CD14-positive monocyte (primary cell): ENCODE results near the gene RAB3C. TPM values are rescaled to one million over a fixed set of nuclear protein-coding genes. Genes with fewer than 3 reads are reported as not detected.

Experiments used
- DNase-seq, 3 donors: peaks; one replicate each; pipeline ENCODE4 v3.0.0-alpha.2; 2011 to 2022
- H2AFZ ChIP-seq: 2 replicates; pipeline ENCODE4 v1.6.0; 2012; ENCODE audit warnings: mild to moderate bottlenecking, low read depth, low read length, inconsistent platforms; ENCODE audit not compliant: insufficient read depth, poor library complexity, severe bottlenecking
- H3K27ac ChIP-seq, 2 donors: 1 replicate in 1 of 2; 2 replicates in 1 of 2; pipeline ENCODE4 v1.5.1; 2012 to 2013; ENCODE audit warnings: low read length in 2 of 2, control low read depth in 1 of 2, inconsistent platforms in 1 of 2, low read depth in 1 of 2, mild to moderate bottlenecking in 1 of 2
- H3K27me3 ChIP-seq, 2 donors: one replicate each; pipeline versions ENCODE4 v1.6.0 to v1.6.1; 2011 to 2013; ENCODE audit warnings: low read length in 2 of 2; ENCODE audit not compliant: control insufficient read depth in 2 of 2, insufficient read depth in 2 of 2
- H3K36me3 ChIP-seq, 2 donors: replicated peaks in 1 of 2; 1 replicate in 1 of 2; 2 replicates in 1 of 2; pipeline versions ENCODE4 v1.5.1 to v1.6.1; 2012 to 2013; ENCODE audit warnings: low read length in 2 of 2, control low read depth in 1 of 2, inconsistent platforms in 1 of 2, mild to moderate bottlenecking in 1 of 2; ENCODE audit not compliant: insufficient read depth in 2 of 2, control insufficient read depth in 1 of 2
- H3K4me1 ChIP-seq, 2 donors: 1 replicate in 1 of 2; 2 replicates in 1 of 2; pipeline versions ENCODE4 v1.5.1 to v1.6.1; 2012 to 2013; ENCODE audit warnings: low read length in 2 of 2, control low read depth in 1 of 2, inconsistent platforms in 1 of 2, mild to moderate bottlenecking in 1 of 2, moderate library complexity in 1 of 2; ENCODE audit not compliant: insufficient read depth in 2 of 2, control insufficient read depth in 1 of 2
- H3K4me2 ChIP-seq: replicated peaks from 2 replicates; pipeline ENCODE3; 2012; ENCODE audit warnings: low read length, moderate library complexity, mild to moderate bottlenecking; ENCODE audit not compliant: poor library complexity, severe bottlenecking; ENCODE audit errors: extremely low read depth
- H3K4me3 ChIP-seq, 3 experiments: fragments of 200-600 bp in 1 of 3; sonication (generic) in 1 of 3; replicated peaks in 1 of 3; 1 replicate in 2 of 3; 2 replicates in 1 of 3; pipeline ENCODE4 v1.5.1; 2011 to 2013; ENCODE audit warnings: low read length in 3 of 3, mild to moderate bottlenecking in 3 of 3, control low read depth in 2 of 3, low read depth in 2 of 3, inconsistent platforms in 1 of 3, moderate library complexity in 1 of 3
- H3K79me2 ChIP-seq: 2 replicates; pipeline ENCODE4 v1.6.0; 2012; ENCODE audit warnings: mild to moderate bottlenecking, control low read depth, inconsistent platforms, low read length, moderate library complexity; ENCODE audit not compliant: insufficient read depth
- H3K9ac ChIP-seq: 2 replicates; pipeline ENCODE4 v1.6.0; 2017; ENCODE audit warnings: low read length, mild to moderate bottlenecking; ENCODE audit not compliant: insufficient read depth, poor library complexity, severe bottlenecking
- H3K9me3 ChIP-seq, 2 donors: replicated peaks in 1 of 2; 1 replicate in 1 of 2; 2 replicates in 1 of 2; pipeline versions ENCODE4 v1.5.1 to v1.6.1; 2012 to 2013; ENCODE audit warnings: low read length in 2 of 2, control low read depth in 1 of 2; ENCODE audit not compliant: control insufficient read depth in 1 of 2, insufficient read depth in 1 of 2
- H4K20me1 ChIP-seq: 2 replicates; pipeline ENCODE4 v1.6.0; 2012; ENCODE audit warnings: mild to moderate bottlenecking, low read length, control low read depth, moderate library complexity; ENCODE audit not compliant: insufficient read depth
- H3K27ac Mint-ChIP-seq, 7 donors: one replicate each; pipeline ENCODE4 v1.8.0; 2020; ENCODE audit warnings: mild to moderate bottlenecking in 7 of 7, mixed read lengths in 7 of 7, moderate library complexity in 6 of 7, inconsistent platforms in 2 of 7
- H3K27me3 Mint-ChIP-seq, 3 donors: one replicate each; pipeline ENCODE4 v1.8.0; 2021 to 2022; ENCODE audit warnings: low read depth in 3 of 3, mild to moderate bottlenecking in 3 of 3, mixed read lengths in 3 of 3, moderate library complexity in 3 of 3, inconsistent platforms in 1 of 3
- H3K36me3 Mint-ChIP-seq, 2 donors: one replicate each; pipeline ENCODE4 v1.8.0; 2020; ENCODE audit warnings: mixed read lengths in 2 of 2, inconsistent platforms in 1 of 2, mild to moderate bottlenecking in 1 of 2
- H3K4me1 Mint-ChIP-seq: one replicate; pipeline ENCODE4 v1.8.0; 2020; ENCODE audit warnings: mild to moderate bottlenecking, mixed read lengths
- H3K4me3 Mint-ChIP-seq, 2 donors: one replicate each; pipeline ENCODE4 v1.8.0; 2020; ENCODE audit warnings: mild to moderate bottlenecking in 2 of 2, mixed read lengths in 2 of 2, moderate library complexity in 1 of 2
- H3K9me3 Mint-ChIP-seq, 7 donors: one replicate each; pipeline ENCODE4 v1.8.0; 2020 to 2022; ENCODE audit warnings: mixed read lengths in 7 of 7, mild to moderate bottlenecking in 6 of 7, moderate library complexity in 6 of 7, inconsistent platforms in 2 of 7
- WGBS: methylation state at CpG from one replicate; pipeline ENCODE4 v1.1.5; 2013; ENCODE audit warnings: missing lambda C conversion rate; ENCODE audit not compliant: insufficient coverage; 5-methylcytosine and 5-hydroxymethylcytosine counted together
- intact Hi-C, 2 donors: fragments of 100-400 bp; cut with micrococcal nuclease; formaldehyde crosslinking; loops; one replicate each; pipeline versions ENCODE4 v1.15.0 to v1.15.1; 2023
- polyA plus RNA-seq, 3 donors: library from polyadenylated mRNA; depleted of rRNA in 1 of 3; unstranded in 2 of 3; stranded (reverse) in 1 of 3; fragments of 300-500 nt in 2 of 3; fragments of >200 nt in 1 of 3; fragmentation: Illumina TruSeq in 2 of 3; gene quantifications; 1 replicate in 2 of 3; 2 replicates in 1 of 3; pipeline ENCODE4 v1.2.3, GENCODE V29; 2012 to 2021
- TF ChIP-seq, protein P1 (sequence below): fragments of 200-600 bp; IDR thresholded peaks from one replicate; pipeline ENCODE4 v1.8.0; 2022; ENCODE audit warnings: antibody characterized with exemption, mild to moderate bottlenecking

Gene RAB3C
- polyA plus RNA-seq, 3 donors, result under 0.01 to 0.81 TPM; not detected in 1

DNA sequence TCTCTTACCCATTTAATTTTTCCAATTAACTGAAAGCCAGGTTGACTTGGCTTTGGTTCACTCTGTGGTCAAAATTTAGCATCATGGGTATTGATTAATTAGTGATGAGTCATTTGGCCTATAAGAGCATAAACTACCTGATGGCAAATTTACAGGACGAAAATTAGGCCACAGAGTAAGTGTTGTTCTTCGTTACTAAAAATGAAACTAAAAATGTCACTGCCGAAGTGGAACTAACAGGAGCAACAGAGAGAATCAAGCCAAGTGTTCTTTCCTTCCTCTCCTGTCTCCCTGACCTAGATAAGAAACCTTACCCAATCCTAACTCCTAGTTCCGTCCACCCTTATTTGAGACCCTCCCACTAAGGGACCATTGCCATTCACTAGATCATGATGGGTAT lies 176.9 kb downstream of the RAB3C start:
- Mint-ChIP-seq H3K27me3 (peaks cover 0 to 1% (median 0%) of the 10 kb centered on the region in 3 donors), H3K4me1 (peaks cover 19% of the 10 kb centered on the region), H3K27ac (peak overlapping the region; percentile 66 to 90 (median 88)), H3K9me3 (peaks cover 0 to 2% (median 0%) of the 10 kb centered on the region in 7 donors), H3K36me3 (no peaks in the 10 kb centered on the region), H3K4me3 (peak overlapping the region; percentile 64 to 87)
- TF ChIP-seq, protein P1, sequence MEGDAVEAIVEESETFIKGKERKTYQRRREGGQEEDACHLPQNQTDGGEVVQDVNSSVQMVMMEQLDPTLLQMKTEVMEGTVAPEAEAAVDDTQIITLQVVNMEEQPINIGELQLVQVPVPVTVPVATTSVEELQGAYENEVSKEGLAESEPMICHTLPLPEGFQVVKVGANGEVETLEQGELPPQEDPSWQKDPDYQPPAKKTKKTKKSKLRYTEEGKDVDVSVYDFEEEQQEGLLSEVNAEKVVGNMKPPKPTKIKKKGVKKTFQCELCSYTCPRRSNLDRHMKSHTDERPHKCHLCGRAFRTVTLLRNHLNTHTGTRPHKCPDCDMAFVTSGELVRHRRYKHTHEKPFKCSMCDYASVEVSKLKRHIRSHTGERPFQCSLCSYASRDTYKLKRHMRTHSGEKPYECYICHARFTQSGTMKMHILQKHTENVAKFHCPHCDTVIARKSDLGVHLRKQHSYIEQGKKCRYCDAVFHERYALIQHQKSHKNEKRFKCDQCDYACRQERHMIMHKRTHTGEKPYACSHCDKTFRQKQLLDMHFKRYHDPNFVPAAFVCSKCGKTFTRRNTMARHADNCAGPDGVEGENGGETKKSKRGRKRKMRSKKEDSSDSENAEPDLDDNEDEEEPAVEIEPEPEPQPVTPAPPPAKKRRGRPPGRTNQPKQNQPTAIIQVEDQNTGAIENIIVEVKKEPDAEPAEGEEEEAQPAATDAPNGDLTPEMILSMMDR, result no peak
- Histone ChIP-seq H3K4me2 (peak overlapping the region; percentile 72), H3K27me3 (no peaks in the 10 kb centered on the region), H2AFZ (peak overlapping the region; percentile 35), H3K4me3 (peak overlapping the region; percentile 32 to 70 (median 56)), H3K27ac (peak overlapping the region in 1 of 2 donors; percentile 82), H3K4me1 (peaks cover 19% of the 10 kb centered on the region in 2 donors), H3K36me3 (no peaks in the 10 kb centered on the region), H4K20me1 (no peaks in the 10 kb centered on the region), H3K9me3 (no peaks in the 10 kb centered on the region), H3K9ac (peak overlapping the region; percentile 52), H3K79me2 (no peaks in the 10 kb centered on the region)
- 0% methylated on average over 2 of the region's 4 CpGs for WGBS
- intact Hi-C loops, result no loop called here
- DNase-seq, result peak; percentile 19 to 47 (median 40)

DNA sequence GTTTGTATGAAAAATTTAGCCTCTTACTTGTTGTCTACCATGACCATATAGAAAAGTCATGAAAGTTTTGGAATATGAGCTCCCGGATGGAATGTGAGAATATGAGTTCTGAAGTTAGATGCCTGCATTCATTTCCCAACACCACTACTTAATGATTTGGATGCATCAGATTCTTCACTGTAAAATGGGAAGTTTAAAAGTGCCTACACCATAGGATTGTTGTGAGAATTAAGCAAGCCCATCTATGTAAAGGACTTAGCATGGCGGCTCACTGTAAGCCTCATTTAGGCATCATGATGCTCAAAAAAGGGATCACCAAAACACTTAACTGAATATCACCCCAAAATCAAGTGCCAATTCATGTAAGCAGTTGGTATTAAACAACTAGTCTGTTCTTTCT lies 177.3 kb downstream of the RAB3C start:
- Histone ChIP-seq H4K20me1 (no peaks in the 10 kb centered on the region), H3K27ac (peak overlapping the region in 1 of 2 donors; percentile 82), H3K9me3 (no peaks in the 10 kb centered on the region), H3K4me2 (peak overlapping the region; percentile 72), H3K36me3 (no peaks in the 10 kb centered on the region), H2AFZ (peak overlapping the region; percentile 35), H3K27me3 (no peaks in the 10 kb centered on the region), H3K4me1 (peaks cover 19% of the 10 kb centered on the region in 2 donors), H3K9ac (peak overlapping the region; percentile 52), H3K79me2 (no peaks in the 10 kb centered on the region), H3K4me3 (peak overlapping the region; percentile 32 to 70 (median 56))
- Mint-ChIP-seq H3K4me3 (peak overlapping the region; percentile 64 to 87), H3K4me1 (peaks cover 19% of the 10 kb centered on the region), H3K27me3 (peaks cover 0 to 1% (median 0%) of the 10 kb centered on the region in 3 donors), H3K9me3 (peaks cover 0 to 2% (median 0%) of the 10 kb centered on the region in 7 donors), H3K36me3 (no peaks in the 10 kb centered on the region), H3K27ac (peak overlapping the region in 6 of 7 donors; percentile 66 to 90 (median 82))
- intact Hi-C loops, result no loop called here
- 0% methylated on average over 1 of the region's 2 CpGs for WGBS
- TF ChIP-seq, protein P1, result no peak
- peak; percentile 19 to 40 (median 31) for DNase-seq
